K562 (cell line): ENCODE measurements around the gene CNOT11. TPM values are rescaled to one million over a fixed set of nuclear protein-coding genes. Genes with fewer than 3 reads are reported as not detected.
"Not testable (repeated sequence)": the region's sequence is repeated elsewhere in the genome, so short reads cannot be mapped to it uniquely, and the experiment has no call there.

Source experiments
- ATAC-seq: fragments of 200-7000 bp; cut with Tn5 transposase; 3 replicates; pipeline ENCODE4 v1.9.1; 2020; ENCODE audit warnings: moderate library complexity
- BruUV-seq: library from RNA; stranded (reverse); fragments of 400-500 nt; replicated peaks from 2 replicates; lab custom pipeline; 2021; lab: Mats Ljungman, UMichigan
- CTCF ChIA-PET: fragments of 300-600 bp; formaldehyde crosslinking; extraction: SDS; loops from one replicate; lab custom pipeline; 2021; ENCODE audit warnings: low intra/inter-chr PET ratio; lab: Yijun Ruan, JAX
- POLR2A ChIA-PET: fragments of 300-600, 350-650 bp; sonication (Branson Sonifier 250); formaldehyde crosslinking; extraction: SDS; loops from one replicate; lab custom pipeline; 2021; ENCODE audit warnings: antibody characterized with exemption, inconsistent platforms; lab: Yijun Ruan, JAX
- DNase-seq, 4 experiments: peaks; one replicate each; pipeline versions ENCODE4 v3.0.0 to v3.0.0-alpha.2; 2011 to 2018; ENCODE audit warnings: low spot score in 3 of 4, mixed read lengths in 3 of 4; ENCODE audit errors: extremely low read depth in 1 of 4
- FAIRE-seq: peaks from 2 replicates; lab custom pipeline; 2011; peaks lifted over from hg19 to GRCh38; lab: Jason Lieb, UNC
- H2AFZ ChIP-seq: 2 replicates; pipeline ENCODE4 v1.6.0; 2011; ENCODE audit warnings: low read depth, low read length, control low read depth, inconsistent platforms
- H3K27ac ChIP-seq: fragments of 200-600 bp; 3 replicates; pipeline ENCODE4 v1.8.0; 2011; ENCODE audit warnings: low read depth, mild to moderate bottlenecking, control low read depth, inconsistent platforms, low read length, moderate library complexity, mixed read lengths; ENCODE audit errors: extremely low read depth
- H3K27me3 ChIP-seq, 2 experiments: fragments of 300-600 bp in 1 of 2; 2 replicates in 1 of 2; 3 replicates in 1 of 2; pipeline versions ENCODE4 v1.6.0 to v1.8.0; 2011; ENCODE audit warnings: inconsistent platforms in 2 of 2, low read length in 2 of 2, mild to moderate bottlenecking in 1 of 2, mixed read lengths in 1 of 2, moderate library complexity in 1 of 2; ENCODE audit not compliant: control insufficient read depth in 2 of 2, insufficient read depth in 2 of 2
- H3K36me3 ChIP-seq: fragments of 300-600 bp; 3 replicates; pipeline ENCODE4 v1.8.0; 2011; ENCODE audit warnings: mild to moderate bottlenecking, low read length, inconsistent platforms; ENCODE audit not compliant: control insufficient read depth, insufficient read depth
- H3K4me1 ChIP-seq, 2 experiments: fragments of 200-600 bp in 1 of 2; replicated peaks in 1 of 2; 2 replicates in 1 of 2; 3 replicates in 1 of 2; pipeline versions ENCODE4 v1.5.1 to v1.8.0; 2011; ENCODE audit warnings: inconsistent platforms in 2 of 2, low read length in 2 of 2, mild to moderate bottlenecking in 1 of 2, mixed read lengths in 1 of 2, moderate library complexity in 1 of 2; ENCODE audit not compliant: control insufficient read depth in 2 of 2, insufficient read depth in 2 of 2
- H3K4me2 ChIP-seq: 2 replicates; pipeline ENCODE4 v1.6.1; 2011; ENCODE audit warnings: low read length, control low read depth, inconsistent platforms, mixed read lengths; ENCODE audit not compliant: insufficient read depth
- H3K4me3 ChIP-seq: fragments of 200-600 bp; sonication (generic), shearing (Covaris generic); 2 replicates; pipeline ENCODE4 v1.5.1; 2016; ENCODE audit warnings: control low read depth, inconsistent platforms
- H3K79me2 ChIP-seq: fragments of 200-600 bp; 3 replicates; pipeline ENCODE4 v1.8.0; 2011; ENCODE audit warnings: low read length, inconsistent platforms; ENCODE audit not compliant: control insufficient read depth, insufficient read depth
- H3K9ac ChIP-seq, 2 experiments: 2 replicates each; pipeline versions ENCODE4 v1.6.0 to v1.6.1; 2011; ENCODE audit warnings: low read depth in 2 of 2, low read length in 2 of 2, control low read depth in 1 of 2, inconsistent platforms in 1 of 2, mild to moderate bottlenecking in 1 of 2, mixed read lengths in 1 of 2; ENCODE audit not compliant: insufficient read depth in 1 of 2
- H3K9me1 ChIP-seq: one replicate; pipeline ENCODE4 v1.6.0; 2011; ENCODE audit warnings: inconsistent platforms, mild to moderate bottlenecking, low read length, moderate library complexity; ENCODE audit not compliant: control insufficient read depth, insufficient read depth
- H3K9me3 ChIP-seq: replicated peaks from 2 replicates; pipeline ENCODE4 v1.5.1; 2011; ENCODE audit warnings: low read depth, low read length, inconsistent platforms; ENCODE audit not compliant: control insufficient read depth, insufficient read depth
- H4K20me1 ChIP-seq: replicated peaks from 2 replicates; pipeline ENCODE4 v1.6.1; 2011; ENCODE audit warnings: low read length, inconsistent platforms, mixed read lengths; ENCODE audit not compliant: control insufficient read depth, insufficient read depth
- CBX2 ChIP-seq: fragments of 200-600 bp; sonication (generic); IDR thresholded peaks from one replicate; pipeline ENCODE4 v1.6.1; 2012; ENCODE audit warnings: mild to moderate bottlenecking, low read length, inconsistent platforms; ENCODE audit not compliant: insufficient read depth, poor library complexity, severe bottlenecking
- FOXK2 ChIP-seq, 2 experiments: fragments of 450-650 bp; IDR thresholded peaks in 1 of 2; conservative IDR thresholded peaks in 1 of 2; 2 replicates each; pipeline ENCODE4 v1.6.1; 2016; ENCODE audit warnings: low read depth in 2 of 2, mild to moderate bottlenecking in 1 of 2
- FOXM1 ChIP-seq, 2 experiments: fragments of 450-650 bp in 1 of 2; sonication (generic) in 1 of 2; formaldehyde crosslinking in 1 of 2; IDR thresholded peaks; 2 replicates each; pipeline versions ENCODE4 v1.6.1 to v1.9.0; 2017 to 2022; ENCODE audit warnings: low read depth in 2 of 2, mild to moderate bottlenecking in 2 of 2, missing genetic modification reagents in 1 of 2, moderate library complexity in 1 of 2
- HEY1 ChIP-seq: fragments of 250-450 bp; sonication (Bioruptor Pico); IDR thresholded peaks from 2 replicates; pipeline ENCODE4 v1.5.0; 2020; ENCODE audit warnings: mild to moderate bottlenecking, moderate library complexity, borderline replicate concordance
- KDM1A ChIP-seq, 2 experiments: fragments of 450-650 bp; IDR thresholded peaks; 2 replicates each; pipeline ENCODE4 v1.6.1; 2016; ENCODE audit warnings: mild to moderate bottlenecking in 2 of 2
- KHSRP ChIP-seq: fragments of 450-650 bp; IDR thresholded peaks from 2 replicates; pipeline ENCODE4 v1.6.1; 2017
- MEF2D ChIP-seq: conservative IDR thresholded peaks from 2 replicates; pipeline ENCODE4 v1.6.1; 2016; ENCODE audit warnings: low read depth, missing genetic modification characterization, missing compliant biosample characterization
- MTA1 ChIP-seq: fragments of 450-650 bp; IDR thresholded peaks from 2 replicates; pipeline ENCODE4 v1.6.1; 2017; ENCODE audit warnings: borderline replicate concordance
- OTX1 ChIP-seq: fragments of 450-650 bp; formaldehyde crosslinking; IDR thresholded peaks from 2 replicates; pipeline ENCODE4 v1.4.0; 2022; ENCODE audit warnings: mild to moderate bottlenecking
- TSC22D4 ChIP-seq: fragments of 450-650 bp; IDR thresholded peaks from 2 replicates; pipeline ENCODE4 v1.6.1; 2016; ENCODE audit warnings: missing genetic modification characterization, missing biosample characterization, control low read depth
- ZBTB8A ChIP-seq: fragments of 450-650 bp; IDR thresholded peaks from 2 replicates; pipeline ENCODE4 v1.6.1; 2018; ENCODE audit warnings: mild to moderate bottlenecking, moderate library complexity; ENCODE audit not compliant: partially characterized antibody
- ZKSCAN1 ChIP-seq: fragments of 150-350 bp; IDR thresholded peaks from 2 replicates; pipeline ENCODE4 v1.6.1; 2016; ENCODE audit warnings: low read depth, low read length
- WGBS: fragments of 100-300 bp; shearing (Covaris generic); methylation state at CpG from one replicate; pipeline ENCODE4 v1.1.6; 2016; ENCODE audit warnings: low coverage, mixed read lengths; ENCODE audit not compliant: insufficient coverage; ENCODE audit errors: missing lambda C conversion rate; 5-methylcytosine and 5-hydroxymethylcytosine counted together
- in situ Hi-C: fragments of 300-500 bp; cut with MboI; formaldehyde crosslinking; loops from 4 replicates; pipeline ENCODE4 v1.15.0; 2018; ENCODE audit warnings: inconsistent platforms, mixed read lengths
- intact Hi-C: fragments of 100-400 bp; cut with micrococcal nuclease; formaldehyde crosslinking; loops from 2 replicates; pipeline ENCODE4 v1.14.2; 2022
- polyA plus RNA-seq, 8 experiments: library from polyadenylated mRNA; depleted of rRNA in 4 of 8; stranded (reverse) in 5 of 8; unstranded in 3 of 8; fragments of >200 nt; fragmentation: Nextera tagmentation in 2 of 8; fragmentation: Illumina TruSeq in 1 of 8; extraction: Ambion mirVana in 2 of 8; extraction: Trizol in 1 of 8; gene quantifications; 2 replicates each; pipeline versions ENCODE4 v1.2.1 to v1.2.3, GENCODE V29; 2011 to 2014; ENCODE audit warnings: inconsistent platforms in 1 of 8, missing spikeins in 1 of 8
- total RNA-seq, 7 experiments: library from RNA; depleted of rRNA in 6 of 7; stranded (reverse); fragments of >200 nt in 6 of 7; fragmentation: Illumina TruSeq in 2 of 7; extraction: Trizol in 2 of 7; gene quantifications; 2 replicates each; pipeline versions ENCODE4 v1.2.1 to v1.2.3, GENCODE V29; 2011 to 2021; ENCODE audit warnings: low replicate concordance in 1 of 7
- TF ChIP-seq, protein P1 (sequence below): sonication (generic); formaldehyde crosslinking; IDR thresholded peaks from 2 replicates; pipeline ENCODE4 v1.8.1; 2023; ENCODE audit warnings: mild to moderate bottlenecking, missing genetic modification reagents
- TF ChIP-seq, protein P2 (sequence below): fragments of 450-650 bp; formaldehyde crosslinking; IDR thresholded peaks from 2 replicates; pipeline ENCODE4 v1.4.0; 2022; ENCODE audit warnings: mild to moderate bottlenecking, moderate library complexity
- TF ChIP-seq, protein P3 (sequence below): fragments of 250-450 bp; sonication (Bioruptor Pico); IDR thresholded peaks from 2 replicates; pipeline ENCODE4 v1.9.0; 2021; ENCODE audit warnings: mild to moderate bottlenecking

Gene CNOT11
- total and polyA plus RNA-seq, 9 of the 15 experiments (the other 6 are each of a cell fraction or from before 2014, with no cell fraction given): 12.7 to 163 (median 64.2) TPM

DNA sequence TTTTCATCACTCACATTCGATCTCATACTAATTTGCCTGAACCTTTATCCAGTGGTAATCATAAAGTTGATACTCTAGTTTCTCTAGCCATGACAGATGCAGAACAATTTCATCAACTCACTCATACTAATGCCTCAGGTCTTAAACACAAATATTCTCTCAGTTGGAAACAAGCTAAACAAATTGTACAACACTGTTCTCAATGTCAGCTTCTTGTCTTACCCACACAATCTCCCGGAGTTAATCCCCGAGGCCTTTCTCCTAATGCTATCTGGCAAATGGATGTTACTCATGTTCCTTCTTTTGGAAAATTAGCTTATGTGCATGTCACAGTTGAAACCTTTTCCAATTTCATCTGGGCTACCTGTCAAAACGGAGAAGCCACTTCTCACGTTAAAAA is 11.5 kb upstream of the CNOT11 start:
- Histone ChIP-seq H3K9me1 (no peaks in the 10 kb centered on the region), H3K9ac (no peak overlapping the region), H3K27ac (no peak overlapping the region), H3K9me3 (0 out of 2 replicates have a peak, but pooled peaks cover 1% of the 10 kb centered on the region), H3K36me3 (no peaks in the 10 kb centered on the region), H3K4me3 (no peak overlapping the region), H3K4me2 (no peak overlapping the region), H4K20me1 (no peaks in the 10 kb centered on the region), H2AFZ (peak overlapping the region; percentile 42; the same call in 1 of the 2 replicates), H3K79me2 (no peaks in the 10 kb centered on the region), H3K4me1 (no peaks in the 10 kb centered on the region), H3K27me3 (no peaks in the 10 kb centered on the region)
- intact Hi-C loops: loop anchor here (10.0 kb wide), 1 partner anchor 104 kb away; no protein-coding TSS in a partner anchor
- DNase-seq (no peak), FAIRE-seq (no peak), ATAC-seq (no peak)
- TF ChIP-seq TSC22D4 (tag) (no peak), ZBTB8A (no peak), KDM1A (IDR thresholded peaks at IDR 0.05) (no peak), HEY1 (CRISPR knock-in tag) (no peak), KHSRP (no peak), FOXK2 (conservative IDR thresholded peaks at IDR 0.05 in 1 of 2, IDR thresholded peaks at IDR 0.05 in 1 of 2; ENCODE audit: low read depth in 2 of 2) (no peak), OTX1 (CRISPR knock-in tag) (no peak), CBX2 (no peak), ZKSCAN1 (no peak), MEF2D (tag) (no peak), MTA1 (no peak), FOXM1 (IDR thresholded peaks at IDR 0.05; ENCODE audit: low read depth) (no peak), FOXM1 (CRISPR knock-in tag; IDR thresholded peaks at IDR 0.05; ENCODE audit: low read depth) (no peak)
- TF ChIP-seq, protein P1, sequence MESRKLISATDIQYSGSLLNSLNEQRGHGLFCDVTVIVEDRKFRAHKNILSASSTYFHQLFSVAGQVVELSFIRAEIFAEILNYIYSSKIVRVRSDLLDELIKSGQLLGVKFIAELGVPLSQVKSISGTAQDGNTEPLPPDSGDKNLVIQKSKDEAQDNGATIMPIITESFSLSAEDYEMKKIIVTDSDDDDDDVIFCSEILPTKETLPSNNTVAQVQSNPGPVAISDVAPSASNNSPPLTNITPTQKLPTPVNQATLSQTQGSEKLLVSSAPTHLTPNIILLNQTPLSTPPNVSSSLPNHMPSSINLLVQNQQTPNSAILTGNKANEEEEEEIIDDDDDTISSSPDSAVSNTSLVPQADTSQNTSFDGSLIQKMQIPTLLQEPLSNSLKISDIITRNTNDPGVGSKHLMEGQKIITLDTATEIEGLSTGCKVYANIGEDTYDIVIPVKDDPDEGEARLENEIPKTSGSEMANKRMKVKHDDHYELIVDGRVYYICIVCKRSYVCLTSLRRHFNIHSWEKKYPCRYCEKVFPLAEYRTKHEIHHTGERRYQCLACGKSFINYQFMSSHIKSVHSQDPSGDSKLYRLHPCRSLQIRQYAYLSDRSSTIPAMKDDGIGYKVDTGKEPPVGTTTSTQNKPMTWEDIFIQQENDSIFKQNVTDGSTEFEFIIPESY (CRISPR knock-in tag): no peak
- TF ChIP-seq, protein P2, sequence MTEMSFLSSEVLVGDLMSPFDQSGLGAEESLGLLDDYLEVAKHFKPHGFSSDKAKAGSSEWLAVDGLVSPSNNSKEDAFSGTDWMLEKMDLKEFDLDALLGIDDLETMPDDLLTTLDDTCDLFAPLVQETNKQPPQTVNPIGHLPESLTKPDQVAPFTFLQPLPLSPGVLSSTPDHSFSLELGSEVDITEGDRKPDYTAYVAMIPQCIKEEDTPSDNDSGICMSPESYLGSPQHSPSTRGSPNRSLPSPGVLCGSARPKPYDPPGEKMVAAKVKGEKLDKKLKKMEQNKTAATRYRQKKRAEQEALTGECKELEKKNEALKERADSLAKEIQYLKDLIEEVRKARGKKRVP: no peak
- TF ChIP-seq, protein P3, sequence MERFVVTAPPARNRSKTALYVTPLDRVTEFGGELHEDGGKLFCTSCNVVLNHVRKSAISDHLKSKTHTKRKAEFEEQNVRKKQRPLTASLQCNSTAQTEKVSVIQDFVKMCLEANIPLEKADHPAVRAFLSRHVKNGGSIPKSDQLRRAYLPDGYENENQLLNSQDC: no peak
- in situ Hi-C loops: no loop called here
- ChIA-PET POLR2A (interaction anchor here (1.0 to 1.2 kb wide), 2 partner anchors 10 to 11 kb away, joined by 3 to 6 read pairs; no protein-coding TSS in a partner anchor), CTCF (no interaction called here)
- WGBS: 12% methylated on average over 5 of the region's 5 CpGs
- no TSS peak for BruUV-seq

DNA sequence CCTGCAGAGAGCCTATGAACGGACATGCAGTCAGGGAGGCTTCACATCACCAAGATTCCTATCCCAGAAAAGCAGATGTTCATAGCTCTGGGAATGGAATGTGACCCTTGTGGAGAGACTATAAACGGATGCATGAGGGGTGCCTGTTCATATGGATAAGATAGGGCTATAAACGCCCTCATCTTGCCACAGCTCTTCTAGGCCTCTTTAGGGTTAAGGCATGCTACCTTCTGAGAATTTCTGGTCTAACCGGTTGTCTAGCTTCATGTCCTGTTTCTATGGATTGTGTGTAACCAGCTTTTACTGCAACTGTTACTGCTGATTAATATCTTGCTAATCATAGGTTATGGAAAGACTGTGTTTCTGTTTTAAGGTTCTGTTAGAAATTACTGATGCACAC is 8.3 kb upstream of the CNOT11 start:
- in situ Hi-C loops, BruUV-seq, POLR2A ChIA-PET: not testable (repeated sequence)

More for the DNA sequence above, 8.3 kb upstream of the CNOT11 start:
- H4K20me1 ChIP-seq, H3K36me3 ChIP-seq, H3K9me1 ChIP-seq, CTCF ChIA-PET, ATAC-seq, H3K4me1 ChIP-seq, H3K9me3 ChIP-seq, H3K9ac ChIP-seq, H3K4me2 ChIP-seq, FAIRE-seq, H3K79me2 ChIP-seq, DNase-seq, H3K27me3 ChIP-seq, H2AFZ ChIP-seq, H3K27ac ChIP-seq, H3K4me3 ChIP-seq: not testable (repeated sequence)
- WGBS: 12% methylated on average over 4 of the region's 4 CpGs
- intact Hi-C loops: loop anchor here (10.0 kb wide), 1 partner anchor 100 kb away; no protein-coding TSS in a partner anchor
